Measurements from ENCODE around the gene MYMX. TPM values are rescaled to one million over a fixed set of nuclear protein-coding genes. Genes with fewer than 3 reads are reported as not detected.

Gene MYMX
- total and polyA plus RNA-seq, 4 donors = 0.14 TPM; not detected in 3

DNA sequence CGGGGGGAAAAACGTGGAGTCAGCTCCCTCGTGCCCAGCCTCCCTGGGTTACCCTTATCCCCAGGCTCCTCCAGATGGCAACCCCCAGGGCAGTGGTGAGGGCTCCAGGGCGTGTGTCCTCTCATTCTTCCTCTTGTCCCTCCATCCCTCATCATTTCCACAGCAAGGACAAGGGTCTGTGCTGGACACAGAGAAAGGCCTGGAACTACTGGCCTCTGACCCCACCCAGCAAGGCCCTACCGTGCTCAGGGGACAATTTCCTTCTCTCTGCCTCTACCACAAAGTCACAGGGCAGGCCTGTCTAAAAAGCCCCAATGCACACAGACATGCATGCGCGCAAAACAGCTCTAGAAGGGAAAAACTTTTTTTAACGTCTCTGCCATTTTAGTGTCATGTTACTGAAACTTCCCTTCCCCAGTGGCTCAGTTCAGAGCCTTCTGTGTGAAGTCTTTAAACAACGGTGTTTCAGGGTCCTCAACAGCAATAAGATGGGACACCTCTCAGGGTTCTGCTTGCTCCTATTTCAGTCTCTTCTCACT lies 41.7 kb downstream of the MYMX start:
- 87% methylated on average over 9 of the region's 9 CpGs for WGBS
- no peak overlapping the region for H3K9ac ChIP-seq (ENCODE audit: low read depth in 1 of 2, low read length in 2 of 2)
- peak overlapping the region in 1 of 2 donors; percentile 50 for H3K27ac ChIP-seq (ENCODE audit: low read depth in 1 of 2, low read length in 2 of 2)
- peaks cover 7 to 40% (median 24%) of the 10 kb centered on the region in 4 donors for H3K4me1 ChIP-seq (ENCODE audit: control insufficient read depth in 4 of 4, insufficient read depth in 4 of 4, low read length in 3 of 4)
- DNase-seq (ENCODE audit: low spot score) = no peak
- H3K4me3 ChIP-seq (ENCODE audit: low read depth in 1 of 3, low read length in 3 of 3) = no peak overlapping the region
- no peaks in the 10 kb centered on the region for H3K27me3 ChIP-seq (ENCODE audit: control insufficient read depth in 4 of 4, insufficient read depth in 4 of 4, low read length in 3 of 4)
- H3K36me3 ChIP-seq (ENCODE audit: control insufficient read depth in 4 of 4, insufficient read depth in 3 of 4, low read depth in 1 of 4, low read length in 3 of 4) = peaks cover 0 to 27% (median 21%) of the 10 kb centered on the region in 4 donors
- no peaks in the 10 kb centered on the region for H3K9me3 ChIP-seq (ENCODE audit: control insufficient read depth in 4 of 4, low read length in 3 of 4)
- no peak for TF ChIP-seq JUND (IDR thresholded peaks at IDR 0.05)
- TF ChIP-seq GABPA (IDR thresholded peaks at IDR 0.05 in 1 of 2, conservative IDR thresholded peaks at IDR 0.05 in 1 of 2) = no peak

DNA sequence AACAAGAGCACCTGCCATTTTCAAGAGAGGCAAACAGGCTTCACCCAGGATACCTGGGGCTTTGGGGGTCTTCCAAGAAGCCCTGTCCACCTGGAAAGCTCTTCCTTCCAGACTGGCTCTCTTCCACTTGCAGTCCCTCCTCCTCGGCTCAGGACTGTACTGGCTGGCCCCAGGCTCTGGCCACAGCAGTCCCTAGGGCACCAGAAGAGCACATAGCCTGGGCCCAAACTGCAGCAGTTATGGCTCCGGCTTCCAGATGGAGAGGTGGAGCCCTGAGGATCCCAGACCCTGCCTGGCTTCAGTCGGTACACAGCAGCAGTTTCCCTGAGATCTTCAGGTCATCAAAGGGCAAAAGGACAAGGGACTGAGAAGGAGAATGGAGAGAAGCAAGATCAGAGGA lies 42.2 kb downstream of the MYMX start:
- H3K27ac ChIP-seq (ENCODE audit: low read depth in 1 of 2, low read length in 2 of 2) = no peak overlapping the region
- TF ChIP-seq, protein P1, sequence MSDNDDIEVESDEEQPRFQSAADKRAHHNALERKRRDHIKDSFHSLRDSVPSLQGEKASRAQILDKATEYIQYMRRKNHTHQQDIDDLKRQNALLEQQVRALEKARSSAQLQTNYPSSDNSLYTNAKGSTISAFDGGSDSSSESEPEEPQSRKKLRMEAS (IDR thresholded peaks at IDR 0.05) = no peak
- TF ChIP-seq TAF1 (conservative IDR thresholded peaks at IDR 0.05) (no peak), FOXA1 (IDR thresholded peaks at IDR 0.05) (no peak), EGR1 (IDR thresholded peaks at IDR 0.05; ENCODE audit: low read depth in 2 of 2) (no peak), RAD21 (IDR thresholded peaks at IDR 0.05) (no peak), HNF4A (conservative IDR thresholded peaks at IDR 0.05) (no peak), RXRA (IDR thresholded peaks at IDR 0.05) (no peak), GABPA (IDR thresholded peaks at IDR 0.05 in 1 of 2, conservative IDR thresholded peaks at IDR 0.05 in 1 of 2) (no peak), HNF4G (IDR thresholded peaks at IDR 0.05) (no peak)
- TF ChIP-seq, protein P2, sequence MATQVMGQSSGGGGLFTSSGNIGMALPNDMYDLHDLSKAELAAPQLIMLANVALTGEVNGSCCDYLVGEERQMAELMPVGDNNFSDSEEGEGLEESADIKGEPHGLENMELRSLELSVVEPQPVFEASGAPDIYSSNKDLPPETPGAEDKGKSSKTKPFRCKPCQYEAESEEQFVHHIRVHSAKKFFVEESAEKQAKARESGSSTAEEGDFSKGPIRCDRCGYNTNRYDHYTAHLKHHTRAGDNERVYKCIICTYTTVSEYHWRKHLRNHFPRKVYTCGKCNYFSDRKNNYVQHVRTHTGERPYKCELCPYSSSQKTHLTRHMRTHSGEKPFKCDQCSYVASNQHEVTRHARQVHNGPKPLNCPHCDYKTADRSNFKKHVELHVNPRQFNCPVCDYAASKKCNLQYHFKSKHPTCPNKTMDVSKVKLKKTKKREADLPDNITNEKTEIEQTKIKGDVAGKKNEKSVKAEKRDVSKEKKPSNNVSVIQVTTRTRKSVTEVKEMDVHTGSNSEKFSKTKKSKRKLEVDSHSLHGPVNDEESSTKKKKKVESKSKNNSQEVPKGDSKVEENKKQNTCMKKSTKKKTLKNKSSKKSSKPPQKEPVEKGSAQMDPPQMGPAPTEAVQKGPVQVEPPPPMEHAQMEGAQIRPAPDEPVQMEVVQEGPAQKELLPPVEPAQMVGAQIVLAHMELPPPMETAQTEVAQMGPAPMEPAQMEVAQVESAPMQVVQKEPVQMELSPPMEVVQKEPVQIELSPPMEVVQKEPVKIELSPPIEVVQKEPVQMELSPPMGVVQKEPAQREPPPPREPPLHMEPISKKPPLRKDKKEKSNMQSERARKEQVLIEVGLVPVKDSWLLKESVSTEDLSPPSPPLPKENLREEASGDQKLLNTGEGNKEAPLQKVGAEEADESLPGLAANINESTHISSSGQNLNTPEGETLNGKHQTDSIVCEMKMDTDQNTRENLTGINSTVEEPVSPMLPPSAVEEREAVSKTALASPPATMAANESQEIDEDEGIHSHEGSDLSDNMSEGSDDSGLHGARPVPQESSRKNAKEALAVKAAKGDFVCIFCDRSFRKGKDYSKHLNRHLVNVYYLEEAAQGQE (IDR thresholded peaks at IDR 0.05) = no peak
- TF ChIP-seq, protein P3, sequence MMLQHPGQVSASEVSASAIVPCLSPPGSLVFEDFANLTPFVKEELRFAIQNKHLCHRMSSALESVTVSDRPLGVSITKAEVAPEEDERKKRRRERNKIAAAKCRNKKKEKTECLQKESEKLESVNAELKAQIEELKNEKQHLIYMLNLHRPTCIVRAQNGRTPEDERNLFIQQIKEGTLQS (IDR thresholded peaks at IDR 0.05) = no peak
- H3K9me3 ChIP-seq (ENCODE audit: control insufficient read depth in 4 of 4, low read length in 3 of 4) = no peaks in the 10 kb centered on the region
- DNase-seq (ENCODE audit: low spot score) = no peak
- peaks cover 0 to 22% (median 17%) of the 10 kb centered on the region in 4 donors for H3K36me3 ChIP-seq (ENCODE audit: control insufficient read depth in 4 of 4, insufficient read depth in 3 of 4, low read depth in 1 of 4, low read length in 3 of 4)
- WGBS = 93% methylated on average over 3 of the region's 3 CpGs
- H3K4me1 ChIP-seq (ENCODE audit: control insufficient read depth in 4 of 4, insufficient read depth in 4 of 4, low read length in 3 of 4) = peaks cover 7 to 44% (median 29%) of the 10 kb centered on the region in 4 donors
- H3K27me3 ChIP-seq (ENCODE audit: control insufficient read depth in 4 of 4, insufficient read depth in 4 of 4, low read length in 3 of 4) = no peaks in the 10 kb centered on the region
- H3K9ac ChIP-seq (ENCODE audit: low read depth in 1 of 2, low read length in 2 of 2) = no peak overlapping the region
- H3K4me3 ChIP-seq (ENCODE audit: low read depth in 1 of 3, low read length in 3 of 3) = no peak overlapping the region

DNA sequence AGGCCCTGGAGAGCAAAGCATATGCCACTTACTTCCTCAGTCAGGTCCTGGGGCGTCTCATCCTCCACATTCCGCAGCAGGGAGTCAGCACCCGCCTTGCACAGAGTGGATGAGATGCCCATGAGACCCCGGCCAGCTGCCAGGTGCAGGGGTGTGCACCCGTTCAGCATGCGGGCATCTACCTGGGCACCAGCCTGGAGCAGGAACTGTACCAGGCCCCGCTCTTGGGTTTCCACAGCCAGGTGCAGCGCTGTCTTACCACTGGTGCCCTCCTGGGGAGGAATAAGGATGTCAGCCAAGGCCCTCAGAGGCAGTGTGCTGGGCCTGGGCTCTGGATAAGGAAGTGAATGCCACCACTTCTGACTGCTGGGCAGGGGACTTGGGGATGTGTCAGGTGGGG lies 43.3 kb downstream of the MYMX start:
- H3K9ac ChIP-seq (ENCODE audit: low read depth in 1 of 2, low read length in 2 of 2) = no peak overlapping the region
- 96% methylated on average over 8 of the region's 8 CpGs for WGBS
- peaks cover 16 to 54% (median 39%) of the 10 kb centered on the region in 4 donors for H3K4me1 ChIP-seq (ENCODE audit: control insufficient read depth in 4 of 4, insufficient read depth in 4 of 4, low read length in 3 of 4)

More for the DNA sequence above, 43.3 kb downstream of the MYMX start:
- no peaks in the 10 kb centered on the region for H3K27me3 ChIP-seq (ENCODE audit: control insufficient read depth in 4 of 4, insufficient read depth in 4 of 4, low read length in 3 of 4)
- DNase-seq (ENCODE audit: low spot score) = no peak
- peaks cover 0 to 11% (median 10%) of the 10 kb centered on the region in 4 donors for H3K36me3 ChIP-seq (ENCODE audit: control insufficient read depth in 4 of 4, insufficient read depth in 3 of 4, low read depth in 1 of 4, low read length in 3 of 4)
- H3K4me3 ChIP-seq (ENCODE audit: low read depth in 1 of 3, low read length in 3 of 3) = no peak overlapping the region
- H3K27ac ChIP-seq (ENCODE audit: low read depth in 1 of 2, low read length in 2 of 2) = no peak overlapping the region
- TF ChIP-seq, protein P2 (IDR thresholded peaks at IDR 0.05) = no peak
- TF ChIP-seq, protein P4, sequence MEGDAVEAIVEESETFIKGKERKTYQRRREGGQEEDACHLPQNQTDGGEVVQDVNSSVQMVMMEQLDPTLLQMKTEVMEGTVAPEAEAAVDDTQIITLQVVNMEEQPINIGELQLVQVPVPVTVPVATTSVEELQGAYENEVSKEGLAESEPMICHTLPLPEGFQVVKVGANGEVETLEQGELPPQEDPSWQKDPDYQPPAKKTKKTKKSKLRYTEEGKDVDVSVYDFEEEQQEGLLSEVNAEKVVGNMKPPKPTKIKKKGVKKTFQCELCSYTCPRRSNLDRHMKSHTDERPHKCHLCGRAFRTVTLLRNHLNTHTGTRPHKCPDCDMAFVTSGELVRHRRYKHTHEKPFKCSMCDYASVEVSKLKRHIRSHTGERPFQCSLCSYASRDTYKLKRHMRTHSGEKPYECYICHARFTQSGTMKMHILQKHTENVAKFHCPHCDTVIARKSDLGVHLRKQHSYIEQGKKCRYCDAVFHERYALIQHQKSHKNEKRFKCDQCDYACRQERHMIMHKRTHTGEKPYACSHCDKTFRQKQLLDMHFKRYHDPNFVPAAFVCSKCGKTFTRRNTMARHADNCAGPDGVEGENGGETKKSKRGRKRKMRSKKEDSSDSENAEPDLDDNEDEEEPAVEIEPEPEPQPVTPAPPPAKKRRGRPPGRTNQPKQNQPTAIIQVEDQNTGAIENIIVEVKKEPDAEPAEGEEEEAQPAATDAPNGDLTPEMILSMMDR (IDR thresholded peaks at IDR 0.05; ENCODE audit: low read depth, low read length, missing input control) = no peak
- no peak for TF ChIP-seq FOXA2 (IDR thresholded peaks at IDR 0.05)
- TF ChIP-seq EGR1 (IDR thresholded peaks at IDR 0.05; ENCODE audit: low read depth in 2 of 2) = no peak
- TF ChIP-seq FOXA1 (IDR thresholded peaks at IDR 0.05) = no peak
- no peak for TF ChIP-seq RXRA (IDR thresholded peaks at IDR 0.05)
- TF ChIP-seq GABPA (IDR thresholded peaks at IDR 0.05 in 1 of 2, conservative IDR thresholded peaks at IDR 0.05 in 1 of 2) = no peak
- TF ChIP-seq TAF1 (conservative IDR thresholded peaks at IDR 0.05) = no peak
- TF ChIP-seq YY1 (IDR thresholded peaks at IDR 0.05) = no peak
- H3K9me3 ChIP-seq (ENCODE audit: control insufficient read depth in 4 of 4, low read length in 3 of 4) = no peaks in the 10 kb centered on the region

Measured in liver (tissue), 9 donors.